Head of caudate nucleus (tissue), 42 donors: Measurements from ENCODE around the gene MBOAT1.

Source experiments
- DNase-seq, 42 donors: peaks; one replicate each; pipeline versions ENCODE4 v3.0.0 to v3.0.0-alpha.2; 2020 to 2021; ENCODE audit warnings: mixed read lengths in 7 of 42
- intact Hi-C: fragments of 100-400 bp; cut with DNase I; formaldehyde crosslinking; loops from one replicate; pipeline ENCODE4 v1.15.0; 2022

MBOAT1 gene

DNA sequence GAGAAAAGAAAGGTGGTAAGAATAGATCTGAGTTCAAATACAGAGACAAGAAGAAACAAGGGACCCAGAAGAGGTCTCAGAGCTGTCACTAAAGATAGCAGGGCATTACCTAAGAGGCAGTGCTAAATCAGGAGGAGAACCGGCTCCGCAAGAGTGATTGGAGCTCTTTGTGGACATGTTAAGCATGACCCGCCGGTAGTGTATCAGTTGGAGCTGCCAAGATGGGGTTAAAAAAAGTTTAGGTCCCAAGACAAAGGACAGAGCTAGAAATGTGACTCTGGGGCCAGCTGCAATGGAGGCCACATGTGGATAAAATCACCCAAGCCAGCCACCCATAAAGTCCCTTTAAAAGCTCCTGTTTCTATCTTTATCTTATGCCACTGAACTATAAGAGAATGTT is 93.4 kb downstream of the MBOAT1 start:
- no peak for DNase-seq
- intact Hi-C loops, result no loop called here

DNA sequence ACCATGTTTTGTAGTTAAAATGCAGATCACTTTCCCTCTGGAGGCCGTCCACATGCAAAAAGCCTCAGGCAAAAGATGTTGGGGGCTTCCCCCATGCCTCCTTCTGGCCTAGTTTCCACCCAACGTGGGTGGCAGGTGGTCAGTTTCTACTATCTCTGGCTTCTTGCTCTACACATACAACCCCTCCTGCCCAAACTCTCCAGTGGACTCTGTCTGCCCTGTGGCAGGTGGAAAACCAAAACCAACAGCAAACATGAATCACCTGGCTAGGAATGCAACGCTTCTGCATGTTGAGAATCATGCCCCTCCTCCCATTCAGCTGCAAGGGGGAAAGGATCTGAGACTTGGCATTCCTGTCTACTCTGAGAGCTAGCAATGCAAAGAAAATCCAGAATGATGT is 94.8 kb downstream of the MBOAT1 start:
- intact Hi-C loops, result no loop called here
- DNase-seq, result no peak

DNA sequence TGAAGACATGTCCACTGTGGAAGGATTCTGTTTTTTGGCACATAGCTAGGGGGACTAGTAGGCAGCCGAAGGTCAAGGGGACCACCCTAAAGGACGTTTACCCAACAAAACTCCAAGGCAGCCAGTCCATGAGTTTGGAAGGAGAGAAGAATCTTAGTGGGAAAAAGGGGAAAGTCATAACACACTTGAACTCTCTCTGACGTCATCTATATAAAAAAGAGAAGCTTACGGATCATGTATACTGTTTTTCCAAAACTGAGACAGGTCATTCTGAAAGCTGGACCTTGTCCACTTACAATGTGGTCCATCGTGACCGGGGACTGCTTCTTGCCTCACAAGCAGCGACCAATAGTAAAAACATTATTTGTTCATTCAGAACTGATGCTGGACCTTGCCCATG is 95.5 kb downstream of the MBOAT1 start:
- no peak for DNase-seq
- intact Hi-C loops, result no loop called here

GRCh38 chr6:20115246-20115980 is 96.9 kb downstream of the MBOAT1 start:
- intact Hi-C loops, result no loop called here
- no peak for DNase-seq

DNA sequence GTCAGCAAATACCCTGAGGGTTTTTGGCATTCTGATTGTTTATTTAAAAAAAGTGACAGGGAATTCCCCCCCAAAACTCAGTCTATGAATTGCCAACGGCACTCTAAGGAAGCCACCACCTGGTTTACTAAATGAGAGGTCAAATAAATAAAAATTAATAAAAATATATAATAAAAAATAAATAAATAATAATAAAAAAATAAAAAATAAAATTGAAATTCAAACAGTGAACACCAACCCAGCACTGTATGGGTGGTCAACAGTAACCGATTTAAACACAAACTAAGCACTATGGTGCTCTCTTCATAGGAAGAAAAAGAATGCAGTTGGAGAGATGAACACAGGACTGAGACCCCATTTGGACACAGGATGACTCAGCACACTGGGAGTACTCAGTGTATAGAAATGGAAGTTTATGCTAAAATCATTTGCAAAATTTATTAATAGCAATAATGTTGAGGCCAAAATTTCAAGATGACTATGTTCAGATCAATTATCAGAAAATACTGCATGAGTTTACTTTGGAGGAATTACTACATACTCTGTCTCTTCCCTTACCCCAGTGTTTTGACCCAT is 98.5 kb downstream of the MBOAT1 start:
- intact Hi-C loops, result no loop called here
- no peak for DNase-seq

DNA sequence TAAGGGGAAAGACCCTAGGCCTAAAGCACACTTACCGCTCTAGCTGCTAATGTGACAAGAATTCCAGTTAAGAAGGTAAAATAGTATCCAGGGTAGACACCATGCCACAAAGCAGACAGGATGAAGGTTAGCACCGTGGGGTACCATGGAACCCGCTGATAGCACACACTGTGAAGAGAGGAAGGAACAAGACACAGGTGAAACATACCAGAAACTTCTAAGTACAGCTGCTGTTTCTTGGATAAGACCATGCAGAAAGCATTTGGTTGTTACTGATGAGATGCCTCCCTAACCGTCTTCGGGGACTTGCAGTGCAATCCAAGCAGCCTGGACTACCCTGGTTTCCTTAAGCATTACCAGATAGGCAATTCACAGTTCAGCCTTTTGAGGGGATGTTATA is 99.4 kb downstream of the MBOAT1 start:
- DNase-seq, result no peak
- intact Hi-C loops, result no loop called here

GRCh38 chr6:20112241-20112640 is 100.0 kb downstream of the MBOAT1 start:
- intact Hi-C loops, result no loop called here
- DNase-seq, result no peak

- no peak for DNase-seq
- intact Hi-C loops, result no loop called here
Measured at GRCh38 chr6:20110478-20110877, 101.8 kb downstream of the MBOAT1 start.

DNA sequence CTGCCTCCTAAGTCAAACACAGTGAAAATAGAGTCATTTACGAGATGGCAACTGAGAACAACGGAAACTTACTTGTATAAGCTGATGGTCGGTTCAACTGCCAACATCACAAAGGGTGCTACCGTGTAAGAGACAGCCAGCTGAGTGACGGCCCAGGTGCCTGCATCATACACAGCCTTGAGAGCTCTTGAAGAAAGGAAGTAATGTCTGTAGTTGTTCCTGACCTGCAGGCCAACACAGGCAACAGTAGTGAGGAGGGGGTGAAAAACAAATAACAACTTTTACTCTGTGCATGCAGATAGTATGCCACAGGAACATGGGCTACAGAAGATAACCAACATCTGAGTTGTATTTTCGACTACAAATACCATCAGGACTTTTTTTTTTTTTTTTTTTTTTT is 102.7 kb downstream of the MBOAT1 start:
- DNase-seq, result no peak
- intact Hi-C loops, result no loop called here

DNA sequence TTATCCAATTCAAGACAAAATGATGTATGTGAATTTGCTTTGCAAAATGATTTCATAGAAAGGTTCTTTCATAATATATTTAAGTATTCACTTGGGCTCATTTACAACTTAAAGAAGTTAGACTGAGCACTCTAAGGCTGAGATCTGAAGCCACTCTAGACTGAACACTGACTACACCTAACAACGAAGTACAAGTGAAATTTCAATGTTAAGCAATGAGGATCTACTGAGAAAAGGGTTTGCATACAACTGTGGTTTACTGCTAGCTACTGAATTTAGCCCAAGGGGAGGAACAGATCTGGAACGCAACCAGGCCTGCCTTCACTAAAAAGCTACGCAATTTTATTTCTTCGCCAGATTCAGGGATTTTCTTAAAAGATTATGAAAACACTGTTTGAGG is 106.4 kb downstream of the MBOAT1 start:
- no peak for DNase-seq
- intact Hi-C loops, result no loop called here

DNA sequence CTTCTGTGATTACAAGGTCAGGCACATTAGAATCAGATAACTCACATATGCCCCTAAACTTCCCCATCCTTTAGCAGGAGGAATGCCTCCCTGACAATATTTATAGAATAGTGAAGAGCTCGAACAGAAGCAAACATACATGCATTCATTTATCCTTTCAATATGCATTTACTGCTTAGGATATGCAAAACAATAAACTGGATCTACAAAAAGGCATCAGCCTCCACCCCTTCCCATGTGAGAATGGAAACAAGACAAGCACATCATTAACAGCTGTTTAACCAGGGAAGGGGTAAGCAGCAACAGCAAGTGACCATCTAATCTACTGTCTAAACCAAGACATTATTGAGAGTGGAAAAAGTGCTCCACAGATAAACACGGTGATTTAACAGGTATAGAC is 107.6 kb downstream of the MBOAT1 start:
- no peak for DNase-seq
- intact Hi-C loops, result no loop called here

- DNase-seq, result no peak
- intact Hi-C loops, result no loop called here
Measured at GRCh38 chr6:20102397-20103073, 109.7 kb downstream of the MBOAT1 start.

DNA sequence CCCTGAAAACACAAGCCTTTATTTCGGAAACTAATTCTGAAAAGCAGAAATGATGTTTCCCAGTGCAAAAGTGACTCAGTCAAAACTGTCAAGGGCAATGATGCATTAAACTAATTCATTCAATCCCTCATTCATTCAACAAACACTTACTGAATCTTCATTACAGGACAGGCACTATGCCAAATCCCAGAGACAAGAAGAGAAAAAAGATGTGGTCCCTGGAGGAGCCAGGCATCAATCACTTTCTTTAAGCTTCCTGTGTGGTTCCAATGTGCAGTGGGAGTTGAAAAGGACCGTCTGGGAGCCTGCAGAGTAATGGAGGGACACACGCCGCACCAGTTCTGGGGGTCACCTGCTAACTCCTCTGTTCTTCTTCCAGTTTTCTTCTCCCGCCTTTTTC is 113.1 kb downstream of the MBOAT1 start:
- intact Hi-C loops, result no loop called here
- no peak for DNase-seq

GRCh38 chr6:20098267-20098876 is 113.9 kb downstream of the MBOAT1 start:
- intact Hi-C loops, result no loop called here
- no peak for DNase-seq

- DNase-seq, result peak in 41 of 42 donors; percentile 31 to 89 (median 70)
- intact Hi-C loops, result no loop called here
Measured at GRCh38 chr6:20096536-20096935, 115.7 kb downstream of the MBOAT1 start.

DNA sequence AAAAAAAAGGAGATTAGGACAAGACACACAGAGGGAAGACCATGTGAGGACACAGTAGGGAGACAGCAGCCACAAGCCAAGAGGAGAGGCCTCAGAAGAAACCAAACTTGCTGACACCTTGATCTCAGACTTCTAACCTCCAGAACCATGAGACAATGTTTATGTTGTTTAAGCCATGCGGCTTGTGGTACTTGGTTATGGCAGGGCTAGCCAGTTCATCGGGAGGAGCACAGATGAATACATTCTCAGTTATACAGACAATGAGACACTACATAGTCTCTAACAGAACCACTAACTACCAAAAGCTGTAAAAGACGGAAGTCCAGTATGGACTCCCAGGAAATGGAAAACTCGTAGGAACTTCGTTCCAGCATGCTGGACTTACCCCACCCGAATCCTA is 116.8 kb downstream of the MBOAT1 start:
- intact Hi-C loops, result no loop called here

DNA sequence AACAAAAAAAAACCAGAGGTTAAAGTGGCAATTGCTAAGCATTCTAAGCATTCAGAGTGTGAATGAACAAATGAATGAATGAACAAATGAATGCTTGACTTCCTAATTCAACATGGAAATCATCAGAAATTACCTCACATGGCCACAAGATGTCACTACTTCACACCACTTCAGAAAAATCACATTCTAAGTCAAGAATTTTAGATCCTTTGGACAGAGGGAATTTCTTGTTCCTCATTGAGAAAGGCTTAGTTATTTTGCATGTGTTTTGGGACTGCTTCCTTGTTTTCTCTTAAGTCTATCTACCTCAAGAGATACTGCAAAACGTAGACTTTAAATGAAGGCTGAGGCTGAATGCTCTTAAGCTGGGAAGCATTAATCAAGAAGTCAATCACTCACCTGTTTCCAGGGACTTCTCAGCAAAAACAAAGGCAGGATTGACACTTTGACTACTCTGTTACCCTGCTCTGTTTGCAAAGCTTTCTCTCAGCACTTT is 120.2 kb downstream of the MBOAT1 start:
- intact Hi-C loops, result loop anchor here (5.0 kb wide), 1 partner anchor 35 kb away; no protein-coding TSS in a partner anchor
- DNase-seq, result peak in 3 of 42 donors; percentile 10 to 62 (median 35)

More for the DNA sequence above, 116.8 kb downstream of the MBOAT1 start:
- no peak for DNase-seq

GRCh38 chr6:20086992-20087391 is 125.3 kb downstream of the MBOAT1 start:
- no peak for DNase-seq
- intact Hi-C loops, result no loop called here

DNA sequence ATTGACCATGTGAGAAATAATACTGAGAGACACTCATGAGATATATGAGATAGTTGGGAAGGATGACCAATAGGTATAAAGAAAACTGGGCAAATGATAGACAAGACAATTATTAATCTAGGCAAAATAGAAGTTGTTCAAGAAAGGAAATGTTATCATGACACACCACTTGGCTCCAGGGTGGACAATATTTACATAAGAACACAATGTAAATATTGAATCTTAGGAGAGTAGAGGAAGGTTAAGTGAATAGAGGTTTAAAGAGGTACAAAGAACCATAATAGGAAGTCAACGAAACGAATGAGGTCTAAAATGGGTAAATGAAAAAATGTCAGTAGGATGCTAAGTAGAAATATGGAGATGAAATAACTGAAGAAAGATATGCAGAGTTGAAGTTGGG is 126.5 kb downstream of the MBOAT1 start:
- no peak for DNase-seq
- intact Hi-C loops, result no loop called here

- no peak for DNase-seq
- intact Hi-C loops, result no loop called here
Measured at GRCh38 chr6:20084411-20084810, 127.9 kb downstream of the MBOAT1 start.
